ENCODE data around the gene JAG1. TPM values are rescaled to one million over a fixed set of nuclear protein-coding genes. Genes with fewer than 3 reads are reported as not detected.

JAG1 gene
- total RNA-seq, 1 donor from 2014 or later: 278 TPM

- peaks cover 47% of the 10 kb centered on the region for H3K4me1 Mint-ChIP-seq (ENCODE audit: low read depth, unreplicated experiment)
These were observed 5.0 kb downstream of the JAG1 start for GRCh38 chr20:10668677-10669368.

GRCh38 chr20:10667560-10668167, 6.1 kb downstream of the JAG1 start:
- no peak overlapping the region for H2AFZ ChIP-seq (ENCODE audit: low read depth, low read length)
- H3K36me3 Mint-ChIP-seq (ENCODE audit: low read depth, unreplicated experiment): peaks cover 43% of the 10 kb centered on the region
- peaks cover 47% of the 10 kb centered on the region for H4K20me1 ChIP-seq (ENCODE audit: insufficient read depth, low read length)
- H3K4me1 Mint-ChIP-seq (ENCODE audit: low read depth, unreplicated experiment): peaks cover 57% of the 10 kb centered on the region
- H3K4me1 ChIP-seq (ENCODE audit: insufficient read depth, low read length): peaks cover 55% of the 10 kb centered on the region
- peak overlapping the region; percentile 69 for H3K4me2 ChIP-seq (ENCODE audit: low read length)
- no peak overlapping the region for H3K4me3 ChIP-seq (ENCODE audit: insufficient read depth, low read depth, low read length)
- TF ChIP-seq CTCF (IDR thresholded peaks at IDR 0.05; ENCODE audit: insufficient read depth, low read depth, low read length): no peak
- TF ChIP-seq EZH2 (IDR thresholded peaks at IDR 0.05; ENCODE audit: insufficient read depth, low read length): no peak
- H3K79me2 ChIP-seq (ENCODE audit: insufficient read depth, low read length): peaks cover 97% of the 10 kb centered on the region
- H3K9ac ChIP-seq (ENCODE audit: low read length): peak overlapping the region; percentile 62
- FAIRE-seq: no peak
- peak overlapping the region; percentile 59 for H3K27ac ChIP-seq (ENCODE audit: low read depth, low read length)
- H3K27me3 ChIP-seq (ENCODE audit: insufficient read depth, low read length): no peaks in the 10 kb centered on the region
- H3K27me3 Mint-ChIP-seq (ENCODE audit: low read depth, unreplicated experiment): no peaks in the 10 kb centered on the region
- no peak for DNase-seq (ENCODE audit: low read depth)
- no peaks in the 10 kb centered on the region for H3K9me3 ChIP-seq (ENCODE audit: insufficient read depth, low read depth, low read length)
- H3K27ac Mint-ChIP-seq (ENCODE audit: unreplicated experiment): peak overlapping the region; percentile 63
- peak overlapping the region; percentile 83 for H3K4me3 Mint-ChIP-seq (ENCODE audit: unreplicated experiment)
- H3K36me3 ChIP-seq (ENCODE audit: insufficient read depth, low read length): peaks cover 18% of the 10 kb centered on the region
- H3K9me3 Mint-ChIP-seq (ENCODE audit: unreplicated experiment): no peaks in the 10 kb centered on the region

More at GRCh38 chr20:10668677-10669368, 5.0 kb downstream of the JAG1 start:
- Histone ChIP-seq H3K27me3 (ENCODE audit: insufficient read depth, low read length) (no peaks in the 10 kb centered on the region), H3K4me1 (ENCODE audit: insufficient read depth, low read length) (peaks cover 55% of the 10 kb centered on the region), H3K4me3 (ENCODE audit: insufficient read depth, low read depth, low read length) (no peak overlapping the region), H4K20me1 (ENCODE audit: insufficient read depth, low read length) (peaks cover 45% of the 10 kb centered on the region), H3K36me3 (ENCODE audit: insufficient read depth, low read length) (peaks cover 10% of the 10 kb centered on the region), H3K9ac (ENCODE audit: low read length) (no peak overlapping the region), H3K79me2 (ENCODE audit: insufficient read depth, low read length) (peaks cover 95% of the 10 kb centered on the region), H2AFZ (ENCODE audit: low read depth, low read length) (no peak overlapping the region), H3K27ac (ENCODE audit: low read depth, low read length) (no peak overlapping the region), H3K4me2 (ENCODE audit: low read length) (peak overlapping the region; percentile 30), H3K9me3 (ENCODE audit: insufficient read depth, low read depth, low read length) (no peaks in the 10 kb centered on the region)
- TF ChIP-seq EZH2 (IDR thresholded peaks at IDR 0.05; ENCODE audit: insufficient read depth, low read length) (no peak), CTCF (IDR thresholded peaks at IDR 0.05; ENCODE audit: insufficient read depth, low read depth, low read length) (no peak)
- H3K9me3 Mint-ChIP-seq (ENCODE audit: unreplicated experiment): no peaks in the 10 kb centered on the region
- DNase-seq (ENCODE audit: low read depth) (no peak), FAIRE-seq (no peak)
- H3K36me3 Mint-ChIP-seq (ENCODE audit: low read depth, unreplicated experiment): peaks cover 39% of the 10 kb centered on the region
- H3K4me3 Mint-ChIP-seq (ENCODE audit: unreplicated experiment): peak overlapping the region; percentile 83
- no peaks in the 10 kb centered on the region for H3K27me3 Mint-ChIP-seq (ENCODE audit: low read depth, unreplicated experiment)
- peak overlapping the region; percentile 38 for H3K27ac Mint-ChIP-seq (ENCODE audit: unreplicated experiment)

GRCh38 chr20:10667077-10667401, 6.8 kb downstream of the JAG1 start:
- TF ChIP-seq EZH2 (IDR thresholded peaks at IDR 0.05; ENCODE audit: insufficient read depth, low read length): no peak
- no peak for TF ChIP-seq CTCF (IDR thresholded peaks at IDR 0.05; ENCODE audit: insufficient read depth, low read depth, low read length)
- peak overlapping the region; percentile 17 for H3K4me3 ChIP-seq (ENCODE audit: insufficient read depth, low read depth, low read length)
- no peaks in the 10 kb centered on the region for H3K9me3 Mint-ChIP-seq (ENCODE audit: unreplicated experiment)
- no peak overlapping the region for H2AFZ ChIP-seq (ENCODE audit: low read depth, low read length)
- peak overlapping the region; percentile 69 for H3K4me2 ChIP-seq (ENCODE audit: low read length)
- H3K4me3 Mint-ChIP-seq (ENCODE audit: unreplicated experiment): peak overlapping the region; percentile 78
- no peak overlapping the region for H3K27ac Mint-ChIP-seq (ENCODE audit: unreplicated experiment)
- H3K4me1 Mint-ChIP-seq (ENCODE audit: low read depth, unreplicated experiment): peaks cover 60% of the 10 kb centered on the region
- H3K27me3 ChIP-seq (ENCODE audit: insufficient read depth, low read length): no peaks in the 10 kb centered on the region
- H3K36me3 Mint-ChIP-seq (ENCODE audit: low read depth, unreplicated experiment): peaks cover 39% of the 10 kb centered on the region
- H3K27ac ChIP-seq (ENCODE audit: low read depth, low read length): peak overlapping the region; percentile 59
- H3K4me1 ChIP-seq (ENCODE audit: insufficient read depth, low read length): peaks cover 55% of the 10 kb centered on the region
- no peaks in the 10 kb centered on the region for H3K27me3 Mint-ChIP-seq (ENCODE audit: low read depth, unreplicated experiment)
- FAIRE-seq: no peak
- peak; percentile 62 for DNase-seq (ENCODE audit: low read depth)
- peaks cover 47% of the 10 kb centered on the region for H4K20me1 ChIP-seq (ENCODE audit: insufficient read depth, low read length)
- H3K36me3 ChIP-seq (ENCODE audit: insufficient read depth, low read length): peaks cover 25% of the 10 kb centered on the region
- H3K79me2 ChIP-seq (ENCODE audit: insufficient read depth, low read length): peaks cover 97% of the 10 kb centered on the region
- peak overlapping the region; percentile 62 for H3K9ac ChIP-seq (ENCODE audit: low read length)
- no peaks in the 10 kb centered on the region for H3K9me3 ChIP-seq (ENCODE audit: insufficient read depth, low read depth, low read length)

Data from astrocyte (in vitro differentiated cells and primary cell).